ENCODE results near the gene FLACC1. TPM values are rescaled to one million over a fixed set of nuclear protein-coding genes. Genes with fewer than 3 reads are reported as not detected.
A peak's percentile ranks its signal among the peaks of the same experiment; 100 is the strongest.

FLACC1 gene
- total and polyA plus RNA-seq, 2 donors = 1.2 to 1.7 TPM

DNA sequence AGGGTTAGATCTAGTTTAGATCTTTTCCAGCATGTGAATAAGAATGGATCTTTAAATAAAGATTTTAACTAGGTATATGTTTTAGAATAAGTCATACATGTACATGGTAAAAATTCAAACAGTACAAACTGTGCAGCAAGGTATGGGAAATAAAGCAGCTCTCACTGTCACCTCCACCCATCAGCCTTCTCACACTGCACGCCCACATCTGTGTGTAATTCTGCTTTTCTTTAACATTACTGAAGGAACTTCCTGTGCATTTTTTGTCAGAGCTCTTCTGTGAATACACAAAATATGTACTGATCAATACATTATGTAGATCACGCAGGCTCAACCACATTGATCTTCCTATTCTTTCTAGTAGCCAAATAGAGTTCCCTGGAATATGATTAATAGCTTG is 93.4 kb downstream of the FLACC1 start:
- H3K9me3 ChIP-seq (ENCODE audit: control insufficient read depth in 2 of 2, insufficient read depth in 1 of 2, low read length in 1 of 2) = no peaks in the 10 kb centered on the region
- DNase-seq (ENCODE audit: low read depth in 6 of 9, low spot score in 9 of 9) = peak in 2 of 9 donors; percentile 35 to 66
- 41% methylated on average over 2 of the region's 2 CpGs for WGBS
- peaks cover 18 to 23% of the 10 kb centered on the region in 2 donors for H3K36me3 ChIP-seq (ENCODE audit: control insufficient read depth in 2 of 2, insufficient read depth in 2 of 2, low read length in 1 of 2)
- H3K27ac ChIP-seq (ENCODE audit: low read depth in 1 of 2, low read length in 1 of 2) = peak overlapping the region in 1 of 2 donors; percentile 22
- H3K4me3 ChIP-seq (ENCODE audit: low read length in 2 of 2) = peak overlapping the region; percentile 2 to 5
- H3K4me1 ChIP-seq (ENCODE audit: control insufficient read depth in 2 of 2, insufficient read depth in 2 of 2, low read length in 2 of 2) = peaks cover 22 to 43% of the 10 kb centered on the region in 2 donors
- no peaks in the 10 kb centered on the region for H3K27me3 ChIP-seq (ENCODE audit: control insufficient read depth in 2 of 2, insufficient read depth in 1 of 2, low read length in 1 of 2)

GRCh38 chr2:201262718-201263117 is 94.4 kb downstream of the FLACC1 start:
- H3K4me1 ChIP-seq (ENCODE audit: control insufficient read depth in 2 of 2, insufficient read depth in 2 of 2, low read length in 2 of 2) = peaks cover 24 to 54% of the 10 kb centered on the region in 2 donors
- WGBS = 27% methylated on average over 6 of the region's 6 CpGs

DNA sequence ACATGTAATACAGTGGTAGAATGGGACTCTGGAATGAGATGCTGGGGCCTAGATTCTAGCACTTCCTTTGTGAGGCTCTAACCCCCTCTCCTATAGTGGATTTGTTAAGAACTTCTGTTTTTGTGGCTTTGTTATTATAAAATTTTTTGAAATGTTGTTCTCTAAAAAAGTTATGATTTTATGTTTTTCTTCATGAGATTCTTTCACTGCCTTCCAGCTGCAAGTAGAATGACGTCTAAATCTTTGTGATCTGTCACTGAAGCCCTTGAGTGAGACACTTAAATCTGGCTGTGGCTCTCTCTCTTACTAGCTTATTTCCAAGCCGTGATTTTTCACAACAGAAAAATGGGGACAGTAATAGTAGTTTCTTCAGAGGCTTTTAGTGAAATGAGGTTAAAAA is 95.2 kb downstream of the FLACC1 start:
- DNase-seq (ENCODE audit: low read depth in 6 of 9, low spot score in 9 of 9) = peak in 1 of 9 donors; percentile 67
- Histone ChIP-seq H3K4me1 (ENCODE audit: control insufficient read depth in 2 of 2, insufficient read depth in 2 of 2, low read length in 2 of 2) (peaks cover 32 to 62% of the 10 kb centered on the region in 2 donors), H3K27me3 (ENCODE audit: control insufficient read depth in 2 of 2, insufficient read depth in 1 of 2, low read length in 1 of 2) (no peaks in the 10 kb centered on the region), H3K27ac (ENCODE audit: low read depth in 1 of 2, low read length in 1 of 2) (peak overlapping the region; percentile 72 to 77), H3K4me3 (ENCODE audit: low read length in 2 of 2) (peak overlapping the region; percentile 58 to 66), H3K9me3 (ENCODE audit: control insufficient read depth in 2 of 2, insufficient read depth in 1 of 2, low read length in 1 of 2) (no peaks in the 10 kb centered on the region), H3K36me3 (ENCODE audit: control insufficient read depth in 2 of 2, insufficient read depth in 2 of 2, low read length in 1 of 2) (peaks cover 4 to 13% of the 10 kb centered on the region in 2 donors)
- WGBS = 22% methylated on average over 2 of the region's 2 CpGs

More at GRCh38 chr2:201262718-201263117, 94.4 kb downstream of the FLACC1 start:
- H3K36me3 ChIP-seq (ENCODE audit: control insufficient read depth in 2 of 2, insufficient read depth in 2 of 2, low read length in 1 of 2) = peaks cover 10 to 20% of the 10 kb centered on the region in 2 donors
- H3K9me3 ChIP-seq (ENCODE audit: control insufficient read depth in 2 of 2, insufficient read depth in 1 of 2, low read length in 1 of 2) = no peaks in the 10 kb centered on the region
- no peaks in the 10 kb centered on the region for H3K27me3 ChIP-seq (ENCODE audit: control insufficient read depth in 2 of 2, insufficient read depth in 1 of 2, low read length in 1 of 2)
- H3K27ac ChIP-seq (ENCODE audit: low read depth in 1 of 2, low read length in 1 of 2) = peak overlapping the region in 1 of 2 donors; percentile 66
- peak in 1 of 9 donors; percentile 62 for DNase-seq (ENCODE audit: low read depth in 6 of 9, low spot score in 9 of 9)
- peak overlapping the region; percentile 19 to 34 for H3K4me3 ChIP-seq (ENCODE audit: low read length in 2 of 2)

GRCh38 chr2:201261471-201261870 is 95.7 kb downstream of the FLACC1 start:
- Histone ChIP-seq H3K36me3 (ENCODE audit: control insufficient read depth in 2 of 2, insufficient read depth in 2 of 2, low read length in 1 of 2) (peaks cover 0 to 8% of the 10 kb centered on the region in 2 donors), H3K4me1 (ENCODE audit: control insufficient read depth in 2 of 2, insufficient read depth in 2 of 2, low read length in 2 of 2) (peaks cover 36 to 62% of the 10 kb centered on the region in 2 donors), H3K27me3 (ENCODE audit: control insufficient read depth in 2 of 2, insufficient read depth in 1 of 2, low read length in 1 of 2) (no peaks in the 10 kb centered on the region), H3K4me3 (ENCODE audit: low read length in 2 of 2) (peak overlapping the region; percentile 58 to 66), H3K9me3 (ENCODE audit: control insufficient read depth in 2 of 2, insufficient read depth in 1 of 2, low read length in 1 of 2) (no peaks in the 10 kb centered on the region), H3K27ac (ENCODE audit: low read depth in 1 of 2, low read length in 1 of 2) (peak overlapping the region; percentile 72 to 77)
- DNase-seq (ENCODE audit: low read depth in 6 of 9, low spot score in 9 of 9) = no peak
- WGBS = 19% methylated on average over 9 of the region's 9 CpGs

DNA sequence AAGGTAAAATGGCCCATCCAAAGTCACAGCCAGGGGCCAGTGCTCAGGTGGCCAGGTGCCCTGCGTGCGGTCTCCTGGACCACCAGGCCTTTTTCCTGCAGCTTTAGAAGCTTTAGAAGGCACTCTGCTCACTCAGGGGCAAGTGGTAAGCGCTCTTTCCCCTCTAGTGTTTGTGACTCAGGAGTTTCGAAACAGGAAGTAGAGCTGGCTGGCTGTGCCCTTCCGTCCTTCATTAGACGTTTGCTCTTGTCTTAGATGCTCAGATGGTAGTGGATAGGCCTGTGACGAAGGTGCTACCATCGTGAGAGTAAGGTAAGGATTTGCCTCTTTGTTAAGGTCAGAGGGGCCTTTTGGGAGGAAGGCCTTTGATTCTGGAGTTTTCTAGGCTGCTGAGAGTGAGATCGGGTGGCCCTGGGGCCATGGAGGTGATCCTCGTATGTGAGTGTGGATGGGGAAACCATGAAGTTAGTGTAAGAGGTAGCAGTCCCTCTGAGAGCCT is 96.8 kb downstream of the FLACC1 start, which contains the start of gene CASP8:
CASP8 (plus strand) TSS at position 235 of the 499 bp plus-strand sequence. CDS start 5,951 bp downstream, outside the sequence.
- Histone ChIP-seq H3K4me3 (ENCODE audit: low read length in 2 of 2) (peak within 1 kb of the TSS; percentile 58 to 66), H3K4me1 (ENCODE audit: control insufficient read depth in 2 of 2, insufficient read depth in 2 of 2, low read length in 2 of 2) (peaks cover 46 to 71% of the 10 kb centered on the region in 2 donors), H3K27ac (ENCODE audit: low read depth in 1 of 2, low read length in 1 of 2) (peak within 1 kb of the TSS; percentile 85 to 98), H3K9me3 (ENCODE audit: control insufficient read depth in 2 of 2, insufficient read depth in 1 of 2, low read length in 1 of 2) (no peaks in the 10 kb centered on the region), H3K36me3 (ENCODE audit: control insufficient read depth in 2 of 2, insufficient read depth in 2 of 2, low read length in 1 of 2) (peaks cover 0 to 2% of the 10 kb centered on the region in 2 donors), H3K27me3 (ENCODE audit: control insufficient read depth in 2 of 2, insufficient read depth in 1 of 2, low read length in 1 of 2) (no peaks in the 10 kb centered on the region)
- peak in 5 of 9 donors; percentile 66 to 89 (median 72) for DNase-seq (ENCODE audit: low read depth in 6 of 9, low spot score in 9 of 9)
- 7% methylated on average over 10 of the region's 10 CpGs for WGBS

DNA sequence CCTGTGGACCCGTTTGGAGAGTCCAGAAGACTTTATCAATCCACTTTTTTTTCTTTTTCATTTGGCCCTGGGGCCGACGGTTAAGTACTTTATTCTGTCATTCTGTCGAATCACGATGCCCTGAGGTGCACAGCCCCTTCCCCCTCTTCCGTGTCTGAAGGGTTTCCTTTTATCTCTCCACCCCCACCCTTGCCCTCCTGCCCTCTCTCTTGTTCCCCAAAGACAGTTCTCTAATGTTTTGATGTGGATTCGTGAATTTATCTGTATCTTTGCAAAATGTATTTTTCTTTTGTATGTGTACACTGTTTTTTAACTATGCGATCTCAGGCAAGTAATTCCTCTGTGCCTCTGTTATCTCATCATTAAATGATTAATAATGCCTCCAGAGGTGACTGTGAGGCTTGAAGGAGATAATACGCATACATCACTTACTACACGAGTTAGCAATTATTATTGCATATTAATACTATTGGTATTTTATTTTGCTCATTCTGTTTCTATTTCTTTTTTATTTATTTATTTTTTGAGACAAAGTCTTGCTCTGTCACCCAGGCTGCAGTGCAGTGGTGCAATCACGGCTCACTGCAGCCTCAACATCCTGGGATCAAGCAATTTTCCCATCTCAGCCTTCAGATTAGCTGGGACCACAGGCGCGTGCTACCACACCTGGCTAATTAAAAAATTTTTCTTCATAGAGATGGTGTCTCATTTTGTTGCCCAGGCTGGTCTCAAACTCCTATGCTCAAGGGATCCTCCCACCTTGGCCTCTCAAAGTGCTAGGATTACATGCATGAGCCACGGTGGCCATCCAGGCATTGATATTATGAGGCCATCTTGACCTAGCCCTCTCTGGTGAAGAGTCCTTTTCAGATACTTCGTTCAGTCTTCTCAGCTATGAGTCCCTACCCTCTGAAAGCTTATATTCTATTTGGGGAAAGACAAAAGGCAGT is 98.2 kb downstream of the FLACC1 start:
- Histone ChIP-seq H3K9me3 (ENCODE audit: control insufficient read depth in 2 of 2, insufficient read depth in 1 of 2, low read length in 1 of 2) (no peaks in the 10 kb centered on the region), H3K27ac (ENCODE audit: low read depth in 1 of 2, low read length in 1 of 2) (peak overlapping the region; percentile 98 to 99), H3K27me3 (ENCODE audit: control insufficient read depth in 2 of 2, insufficient read depth in 1 of 2, low read length in 1 of 2) (no peaks in the 10 kb centered on the region), H3K4me1 (ENCODE audit: control insufficient read depth in 2 of 2, insufficient read depth in 2 of 2, low read length in 2 of 2) (peaks cover 54 to 75% of the 10 kb centered on the region in 2 donors), H3K36me3 (ENCODE audit: control insufficient read depth in 2 of 2, insufficient read depth in 2 of 2, low read length in 1 of 2) (no peaks in the 10 kb centered on the region), H3K4me3 (ENCODE audit: low read length in 2 of 2) (peak overlapping the region; percentile 53 to 58)
- DNase-seq (ENCODE audit: low read depth in 6 of 9, low spot score in 9 of 9) = no peak
- WGBS = 30% methylated on average over 15 of the region's 15 CpGs

DNA sequence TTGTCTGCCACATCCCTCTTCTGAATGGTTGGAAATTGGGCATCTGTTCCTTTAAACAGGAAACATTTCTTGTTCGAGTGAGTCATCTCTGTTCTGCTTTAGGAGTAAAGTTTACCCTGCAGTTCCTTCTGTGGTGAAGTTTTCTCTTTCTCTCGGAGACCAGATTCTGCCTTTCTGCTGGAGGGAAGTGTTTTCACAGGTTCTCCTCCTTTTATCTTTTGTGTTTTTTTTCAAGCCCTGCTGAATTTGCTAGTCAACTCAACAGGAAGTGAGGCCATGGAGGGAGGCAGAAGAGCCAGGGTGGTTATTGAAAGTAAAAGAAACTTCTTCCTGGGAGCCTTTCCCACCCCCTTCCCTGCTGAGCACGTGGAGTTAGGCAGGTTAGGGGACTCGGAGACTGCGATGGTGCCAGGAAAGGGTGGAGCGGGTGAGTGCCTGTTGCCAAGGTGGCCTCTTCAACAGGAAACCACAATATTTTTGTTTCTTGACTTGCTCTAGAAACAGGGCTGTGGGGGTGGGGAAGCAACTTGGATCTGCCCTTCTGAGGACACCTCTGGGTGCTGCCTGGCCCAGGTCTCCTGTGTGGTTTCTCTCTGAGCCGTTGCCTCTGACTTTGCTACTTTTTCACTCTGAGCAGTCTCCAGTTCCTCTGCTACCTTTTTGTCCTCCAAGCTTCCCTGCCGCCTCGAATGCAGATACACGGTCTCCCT is 99.0 kb downstream of the FLACC1 start:
- Histone ChIP-seq H3K4me3 (ENCODE audit: low read length in 2 of 2) (peak overlapping the region; percentile 53 to 58), H3K36me3 (ENCODE audit: control insufficient read depth in 2 of 2, insufficient read depth in 2 of 2, low read length in 1 of 2) (no peaks in the 10 kb centered on the region), H3K4me1 (ENCODE audit: control insufficient read depth in 2 of 2, insufficient read depth in 2 of 2, low read length in 2 of 2) (peaks cover 58 to 83% of the 10 kb centered on the region in 2 donors), H3K9me3 (ENCODE audit: control insufficient read depth in 2 of 2, insufficient read depth in 1 of 2, low read length in 1 of 2) (peaks cover 0 to 2% of the 10 kb centered on the region in 2 donors), H3K27me3 (ENCODE audit: control insufficient read depth in 2 of 2, insufficient read depth in 1 of 2, low read length in 1 of 2) (no peaks in the 10 kb centered on the region), H3K27ac (ENCODE audit: low read depth in 1 of 2, low read length in 1 of 2) (peak overlapping the region; percentile 98 to 99)
- DNase-seq (ENCODE audit: low read depth in 6 of 9, low spot score in 9 of 9) = peak; percentile 81 to 98 (median 93)
- under 1% methylated on average over 10 of the region's 10 CpGs for WGBS

- no peaks in the 10 kb centered on the region for H3K27me3 ChIP-seq (ENCODE audit: control insufficient read depth in 2 of 2, insufficient read depth in 1 of 2, low read length in 1 of 2)
- 3% methylated on average over 12 of the region's 12 CpGs for WGBS
Observed at GRCh38 chr2:201257381-201257955, 99.7 kb downstream of the FLACC1 start.

More at GRCh38 chr2:201257381-201257955, 99.7 kb downstream of the FLACC1 start:
- H3K9me3 ChIP-seq (ENCODE audit: control insufficient read depth in 2 of 2, insufficient read depth in 1 of 2, low read length in 1 of 2) = peaks cover 0 to 2% of the 10 kb centered on the region in 2 donors
- H3K4me3 ChIP-seq (ENCODE audit: low read length in 2 of 2) = peak overlapping the region; percentile 53 to 58
- peak overlapping the region; percentile 98 to 99 for H3K27ac ChIP-seq (ENCODE audit: low read depth in 1 of 2, low read length in 1 of 2)
- DNase-seq (ENCODE audit: low read depth in 6 of 9, low spot score in 9 of 9) = peak in 2 of 9 donors; percentile 44 to 71
- no peaks in the 10 kb centered on the region for H3K36me3 ChIP-seq (ENCODE audit: control insufficient read depth in 2 of 2, insufficient read depth in 2 of 2, low read length in 1 of 2)
- H3K4me1 ChIP-seq (ENCODE audit: control insufficient read depth in 2 of 2, insufficient read depth in 2 of 2, low read length in 2 of 2) = peaks cover 61 to 83% of the 10 kb centered on the region in 2 donors
